Mucosa of rectum (tissue), 2 donors: ENCODE measurements around the gene GADD45G.

Experiments used
- H3K27ac ChIP-seq, 2 donors: one replicate each; pipeline ENCODE4 v1.7.0; 2013; ENCODE audit warnings: inconsistent platforms in 2 of 2, low read depth in 2 of 2, low read length in 2 of 2
- H3K27me3 ChIP-seq, 2 donors: one replicate each; pipeline ENCODE4 v1.7.0; 2013; ENCODE audit warnings: low read length in 2 of 2; ENCODE audit not compliant: control insufficient read depth in 2 of 2, insufficient read depth in 2 of 2
- H3K36me3 ChIP-seq, 2 donors: one replicate each; pipeline ENCODE4 v1.7.0; 2013; ENCODE audit warnings: low read length in 2 of 2; ENCODE audit not compliant: control insufficient read depth in 2 of 2, insufficient read depth in 2 of 2
- H3K4me1 ChIP-seq, 2 donors: one replicate each; pipeline ENCODE4 v1.7.0; 2013; ENCODE audit warnings: low read length in 2 of 2, mild to moderate bottlenecking in 1 of 2; ENCODE audit not compliant: control insufficient read depth in 2 of 2, insufficient read depth in 2 of 2
- H3K4me3 ChIP-seq, 2 donors: one replicate each; pipeline ENCODE4 v1.7.0; 2013; ENCODE audit warnings: low read length in 2 of 2
- H3K9ac ChIP-seq, 2 donors: one replicate each; pipeline ENCODE4 v1.7.0; 2013; ENCODE audit warnings: low read length in 2 of 2, low read depth in 1 of 2, mild to moderate bottlenecking in 1 of 2
- H3K9me3 ChIP-seq, 2 donors: one replicate each; pipeline ENCODE4 v1.7.0; 2013; ENCODE audit warnings: low read length in 2 of 2; ENCODE audit not compliant: control insufficient read depth in 2 of 2
- donor health status: healthy.
- donor health status: Normal muscosa, but diverticular disease.

The GADD45G gene

GRCh38 chr9:89649039-89649691 is 44.4 kb downstream of the GADD45G start:
- Histone ChIP-seq H3K9me3 (no peaks in the 10 kb centered on the region), H3K27ac (no peak overlapping the region), H3K4me1 (no peaks in the 10 kb centered on the region), H3K4me3 (no peak overlapping the region), H3K36me3 (no peaks in the 10 kb centered on the region), H3K9ac (no peak overlapping the region), H3K27me3 (no peaks in the 10 kb centered on the region)

- H3K36me3 ChIP-seq, result no peaks in the 10 kb centered on the region
- peaks cover 0 to 3% of the 10 kb centered on the region in 2 donors for H3K27me3 ChIP-seq
- H3K27ac ChIP-seq, result no peak overlapping the region
- H3K4me1 ChIP-seq, result peaks cover 5 to 7% of the 10 kb centered on the region in 2 donors
- no peaks in the 10 kb centered on the region for H3K9me3 ChIP-seq
- H3K9ac ChIP-seq, result no peak overlapping the region
- no peak overlapping the region for H3K4me3 ChIP-seq
Observed at GRCh38 chr9:89654025-89654662, 49.3 kb downstream of the GADD45G start.

GRCh38 chr9:89655056-89655989 is 50.5 kb downstream of the GADD45G start:
- H3K27ac ChIP-seq, result no peak overlapping the region
- H3K4me1 ChIP-seq, result peaks cover 9 to 12% of the 10 kb centered on the region in 2 donors
- no peak overlapping the region for H3K9ac ChIP-seq

More at GRCh38 chr9:89655056-89655989, 50.5 kb downstream of the GADD45G start:
- Histone ChIP-seq H3K9me3 (no peaks in the 10 kb centered on the region), H3K36me3 (no peaks in the 10 kb centered on the region), H3K4me3 (no peak overlapping the region), H3K27me3 (peaks cover 0 to 3% of the 10 kb centered on the region in 2 donors)
